Liver (tissue), 9 donors: ENCODE measurements around the gene TOPAZ1. TPM values are rescaled to one million over a fixed set of nuclear protein-coding genes. Genes with fewer than 3 reads are reported as not detected.

Experiments
- DNase-seq: peaks from one replicate; pipeline ENCODE4 v3.0.0-alpha.2; 2017; ENCODE audit warnings: low spot score
- H3K27ac ChIP-seq, 2 donors: one replicate each; pipeline ENCODE4 v1.7.0; 2013; ENCODE audit warnings: inconsistent platforms in 2 of 2, low read length in 2 of 2, control low read depth in 1 of 2, low read depth in 1 of 2, mild to moderate bottlenecking in 1 of 2
- H3K27me3 ChIP-seq, 4 donors: one replicate each; pipeline versions ENCODE4 v1.6.1 to v1.7.0; 2013; ENCODE audit warnings: low read length in 3 of 4, inconsistent platforms in 1 of 4, mild to moderate bottlenecking in 1 of 4, moderate library complexity in 1 of 4; ENCODE audit not compliant: control insufficient read depth in 4 of 4, insufficient read depth in 4 of 4
- H3K36me3 ChIP-seq, 4 donors: one replicate each; pipeline versions ENCODE4 v1.6.1 to v1.7.0; 2013; ENCODE audit warnings: low read length in 3 of 4, mild to moderate bottlenecking in 3 of 4, low read depth in 1 of 4, moderate library complexity in 1 of 4; ENCODE audit not compliant: control insufficient read depth in 4 of 4, insufficient read depth in 3 of 4
- H3K4me1 ChIP-seq, 4 donors: one replicate each; pipeline versions ENCODE4 v1.6.1 to v1.7.0; 2013; ENCODE audit warnings: low read length in 3 of 4, mild to moderate bottlenecking in 3 of 4, moderate library complexity in 1 of 4; ENCODE audit not compliant: control insufficient read depth in 4 of 4, insufficient read depth in 4 of 4
- H3K4me3 ChIP-seq, 3 donors: one replicate each; pipeline versions ENCODE4 v1.6.1 to v1.7.0; 2013; ENCODE audit warnings: low read length in 3 of 3, control low read depth in 1 of 3, low read depth in 1 of 3, mild to moderate bottlenecking in 1 of 3
- H3K9ac ChIP-seq, 2 donors: one replicate each; pipeline ENCODE4 v1.7.0; 2013; ENCODE audit warnings: low read length in 2 of 2, mild to moderate bottlenecking in 2 of 2, moderate library complexity in 2 of 2, control low read depth in 1 of 2, low read depth in 1 of 2
- H3K9me3 ChIP-seq, 4 donors: one replicate each; pipeline versions ENCODE4 v1.6.1 to v1.7.0; 2013; ENCODE audit warnings: low read length in 3 of 4; ENCODE audit not compliant: control insufficient read depth in 4 of 4
- EGR1 ChIP-seq, 2 donors: IDR thresholded peaks; 2 replicates each; pipeline ENCODE4 v1.6.1; 2016 to 2018; ENCODE audit warnings: antibody characterized with exemption in 2 of 2, low read depth in 2 of 2
- FOXA1 ChIP-seq: IDR thresholded peaks from 2 replicates; pipeline ENCODE4 v1.6.1; 2016; ENCODE audit warnings: antibody characterized with exemption
- FOXA2 ChIP-seq: IDR thresholded peaks from 2 replicates; pipeline ENCODE4 v1.6.1; 2016; ENCODE audit warnings: antibody characterized with exemption
- GABPA ChIP-seq, 2 donors: IDR thresholded peaks in 1 of 2; conservative IDR thresholded peaks in 1 of 2; 2 replicates each; pipeline ENCODE4 v1.6.1; 2016; ENCODE audit warnings: antibody characterized with exemption in 2 of 2, mild to moderate bottlenecking in 1 of 2, moderate library complexity in 1 of 2
- HNF4A ChIP-seq, 2 donors: conservative IDR thresholded peaks; 2 replicates each; pipeline ENCODE4 v1.6.1; 2016; ENCODE audit warnings: antibody characterized with exemption in 2 of 2, mild to moderate bottlenecking in 2 of 2
- HNF4G ChIP-seq: IDR thresholded peaks from 2 replicates; pipeline ENCODE4 v1.6.1; 2016; ENCODE audit warnings: antibody characterized with exemption
- JUND ChIP-seq, 2 donors: IDR thresholded peaks; 2 replicates each; pipeline ENCODE4 v1.6.1; 2016; ENCODE audit warnings: antibody characterized with exemption in 2 of 2
- NR2F2 ChIP-seq: IDR thresholded peaks from 2 replicates; pipeline ENCODE4 v1.6.1; 2016; ENCODE audit warnings: antibody characterized with exemption
- RAD21 ChIP-seq, 2 donors: IDR thresholded peaks; 2 replicates each; pipeline ENCODE4 v1.6.1; 2016; ENCODE audit warnings: antibody characterized with exemption in 2 of 2, mild to moderate bottlenecking in 2 of 2
- RXRA ChIP-seq, 2 donors: IDR thresholded peaks; 2 replicates each; pipeline ENCODE4 v1.6.1; 2017 to 2018; ENCODE audit warnings: antibody characterized with exemption in 2 of 2, mild to moderate bottlenecking in 1 of 2
- SP1 ChIP-seq: IDR thresholded peaks from 2 replicates; pipeline ENCODE4 v1.6.1; 2018; ENCODE audit warnings: antibody characterized with exemption, mild to moderate bottlenecking
- TAF1 ChIP-seq: conservative IDR thresholded peaks from 2 replicates; pipeline ENCODE4 v1.6.1; 2016; ENCODE audit warnings: antibody characterized with exemption, mild to moderate bottlenecking
- YY1 ChIP-seq: IDR thresholded peaks from 2 replicates; pipeline ENCODE4 v1.6.1; 2016; ENCODE audit warnings: antibody characterized with exemption, mild to moderate bottlenecking
- WGBS: extraction: QIAGEN DNeasy Blood & Tissue Kit; methylation state at CpG from one replicate; pipeline ENCODE4 v1.1.7; 2013; 5-methylcytosine and 5-hydroxymethylcytosine counted together
- polyA plus RNA-seq, 2 donors: library from polyadenylated mRNA; stranded (reverse) in 1 of 2; unstranded in 1 of 2; fragments of 200-250 nt in 1 of 2; fragments of >200 nt in 1 of 2; fragmentation: Nextera tagmentation in 1 of 2; extraction: Ambion mirVana in 1 of 2; gene quantifications; one replicate each; pipeline versions ENCODE4 v1.2.1 to v1.2.3, GENCODE V29; 2013 to 2015
- total RNA-seq, 2 donors: library from RNA; depleted of rRNA; stranded (reverse); fragments of >200 nt; gene quantifications; one replicate each; pipeline ENCODE4 v1.2.3, GENCODE V29; 2014
- TF ChIP-seq, protein P1 (sequence below): IDR thresholded peaks from 2 replicates; pipeline ENCODE4 v1.6.1; 2016; ENCODE audit warnings: antibody characterized with exemption
- TF ChIP-seq, protein P2 (sequence below): IDR thresholded peaks from 2 replicates; pipeline ENCODE4 v1.6.1; 2016; ENCODE audit warnings: antibody characterized with exemption
- TF ChIP-seq, protein P3 (sequence below): IDR thresholded peaks from 2 replicates; pipeline ENCODE4 v1.6.1; 2016; ENCODE audit warnings: antibody characterized with exemption
- TF ChIP-seq, protein P4 (sequence below): IDR thresholded peaks from 2 replicates; pipeline ENCODE4 v1.6.1; 2016; ENCODE audit warnings: antibody characterized with exemption, mild to moderate bottlenecking
- TF ChIP-seq, protein P5 (sequence below): fragments of 150-350 bp; IDR thresholded peaks from 2 replicates; pipeline ENCODE4 v1.5.1; 2017; ENCODE audit warnings: improper control_type of control experiment, low read depth, low read length; ENCODE audit not compliant: missing input control
- donor health status: healthy.
- donor health status: healthy.
- donor health status: healthy.
- donor health status: healthy.
- donor health status: healthy.

TOPAZ1 gene
- total and polyA plus RNA-seq, 4 donors: not detected

DNA sequence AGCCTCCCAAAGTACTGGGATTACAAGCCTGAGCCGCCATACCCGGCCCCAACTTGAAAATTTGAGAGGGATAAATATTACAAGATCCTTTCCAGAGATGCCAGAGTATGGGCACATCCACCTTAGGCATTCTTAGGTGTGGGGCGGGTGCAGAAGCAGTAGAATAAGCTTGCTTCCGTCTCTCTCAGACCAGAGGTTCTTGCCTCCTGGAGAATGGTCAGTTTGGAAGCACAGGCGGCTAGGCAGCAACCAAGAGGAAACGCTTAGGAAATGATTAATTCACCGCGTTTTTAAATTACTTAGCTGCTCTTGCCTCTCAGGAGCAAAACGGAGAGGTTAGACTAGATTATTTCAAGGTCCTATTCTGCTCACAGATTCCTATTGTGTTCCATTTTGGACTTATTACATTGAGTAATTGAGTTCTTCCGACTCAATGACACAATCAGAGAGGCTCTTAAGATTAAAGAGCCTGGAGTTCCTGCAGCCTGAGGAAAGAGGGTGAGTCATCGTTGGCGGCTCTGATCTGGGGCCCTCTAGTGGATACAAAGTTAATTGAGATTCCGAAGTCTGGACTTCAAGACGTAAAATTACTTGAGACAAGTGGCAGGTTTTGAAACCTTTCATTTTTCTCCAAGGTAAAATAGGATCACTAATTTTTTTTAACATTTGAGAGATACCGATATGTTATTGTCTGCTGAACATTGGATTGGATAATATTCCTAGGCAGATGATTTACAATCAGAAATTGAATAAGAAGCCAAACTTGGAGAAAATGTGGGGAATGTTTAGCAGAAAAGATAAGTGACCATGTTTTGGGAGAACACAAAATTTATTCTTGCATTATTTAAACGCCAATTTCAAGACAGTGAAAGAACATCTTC is 5.8 kb upstream of the TOPAZ1 start:
- no peak for DNase-seq
- Histone ChIP-seq H3K27ac (no peak overlapping the region), H3K36me3 (no peaks in the 10 kb centered on the region), H3K9ac (no peak overlapping the region), H3K4me1 (no peaks in the 10 kb centered on the region), H3K9me3 (no peaks in the 10 kb centered on the region), H3K4me3 (no peak overlapping the region), H3K27me3 (no peaks in the 10 kb centered on the region)
- 34% methylated on average over 16 of the region's 16 CpGs for WGBS
- TF ChIP-seq, protein P1, sequence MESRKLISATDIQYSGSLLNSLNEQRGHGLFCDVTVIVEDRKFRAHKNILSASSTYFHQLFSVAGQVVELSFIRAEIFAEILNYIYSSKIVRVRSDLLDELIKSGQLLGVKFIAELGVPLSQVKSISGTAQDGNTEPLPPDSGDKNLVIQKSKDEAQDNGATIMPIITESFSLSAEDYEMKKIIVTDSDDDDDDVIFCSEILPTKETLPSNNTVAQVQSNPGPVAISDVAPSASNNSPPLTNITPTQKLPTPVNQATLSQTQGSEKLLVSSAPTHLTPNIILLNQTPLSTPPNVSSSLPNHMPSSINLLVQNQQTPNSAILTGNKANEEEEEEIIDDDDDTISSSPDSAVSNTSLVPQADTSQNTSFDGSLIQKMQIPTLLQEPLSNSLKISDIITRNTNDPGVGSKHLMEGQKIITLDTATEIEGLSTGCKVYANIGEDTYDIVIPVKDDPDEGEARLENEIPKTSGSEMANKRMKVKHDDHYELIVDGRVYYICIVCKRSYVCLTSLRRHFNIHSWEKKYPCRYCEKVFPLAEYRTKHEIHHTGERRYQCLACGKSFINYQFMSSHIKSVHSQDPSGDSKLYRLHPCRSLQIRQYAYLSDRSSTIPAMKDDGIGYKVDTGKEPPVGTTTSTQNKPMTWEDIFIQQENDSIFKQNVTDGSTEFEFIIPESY: peak; percentile 20
- TF ChIP-seq, protein P2, sequence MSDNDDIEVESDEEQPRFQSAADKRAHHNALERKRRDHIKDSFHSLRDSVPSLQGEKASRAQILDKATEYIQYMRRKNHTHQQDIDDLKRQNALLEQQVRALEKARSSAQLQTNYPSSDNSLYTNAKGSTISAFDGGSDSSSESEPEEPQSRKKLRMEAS: no peak
- TF ChIP-seq EGR1 (IDR thresholded peaks at IDR 0.05; ENCODE audit: low read depth in 2 of 2) (no peak), FOXA1 (no peak), GABPA (IDR thresholded peaks at IDR 0.05 in 1 of 2, conservative IDR thresholded peaks at IDR 0.05 in 1 of 2) (no peak), YY1 (no peak), HNF4G (no peak), JUND (IDR thresholded peaks at IDR 0.05) (peak; percentile 100), HNF4A (conservative IDR thresholded peaks at IDR 0.05) (peak; percentile 16 to 54), NR2F2 (peak; percentile 41), FOXA2 (no peak), SP1 (no peak), TAF1 (no peak), RXRA (IDR thresholded peaks at IDR 0.05) (no peak), RAD21 (IDR thresholded peaks at IDR 0.05) (peak; percentile 69 to 71)
- TF ChIP-seq, protein P3, sequence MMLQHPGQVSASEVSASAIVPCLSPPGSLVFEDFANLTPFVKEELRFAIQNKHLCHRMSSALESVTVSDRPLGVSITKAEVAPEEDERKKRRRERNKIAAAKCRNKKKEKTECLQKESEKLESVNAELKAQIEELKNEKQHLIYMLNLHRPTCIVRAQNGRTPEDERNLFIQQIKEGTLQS: peak; percentile 97
- TF ChIP-seq, protein P4, sequence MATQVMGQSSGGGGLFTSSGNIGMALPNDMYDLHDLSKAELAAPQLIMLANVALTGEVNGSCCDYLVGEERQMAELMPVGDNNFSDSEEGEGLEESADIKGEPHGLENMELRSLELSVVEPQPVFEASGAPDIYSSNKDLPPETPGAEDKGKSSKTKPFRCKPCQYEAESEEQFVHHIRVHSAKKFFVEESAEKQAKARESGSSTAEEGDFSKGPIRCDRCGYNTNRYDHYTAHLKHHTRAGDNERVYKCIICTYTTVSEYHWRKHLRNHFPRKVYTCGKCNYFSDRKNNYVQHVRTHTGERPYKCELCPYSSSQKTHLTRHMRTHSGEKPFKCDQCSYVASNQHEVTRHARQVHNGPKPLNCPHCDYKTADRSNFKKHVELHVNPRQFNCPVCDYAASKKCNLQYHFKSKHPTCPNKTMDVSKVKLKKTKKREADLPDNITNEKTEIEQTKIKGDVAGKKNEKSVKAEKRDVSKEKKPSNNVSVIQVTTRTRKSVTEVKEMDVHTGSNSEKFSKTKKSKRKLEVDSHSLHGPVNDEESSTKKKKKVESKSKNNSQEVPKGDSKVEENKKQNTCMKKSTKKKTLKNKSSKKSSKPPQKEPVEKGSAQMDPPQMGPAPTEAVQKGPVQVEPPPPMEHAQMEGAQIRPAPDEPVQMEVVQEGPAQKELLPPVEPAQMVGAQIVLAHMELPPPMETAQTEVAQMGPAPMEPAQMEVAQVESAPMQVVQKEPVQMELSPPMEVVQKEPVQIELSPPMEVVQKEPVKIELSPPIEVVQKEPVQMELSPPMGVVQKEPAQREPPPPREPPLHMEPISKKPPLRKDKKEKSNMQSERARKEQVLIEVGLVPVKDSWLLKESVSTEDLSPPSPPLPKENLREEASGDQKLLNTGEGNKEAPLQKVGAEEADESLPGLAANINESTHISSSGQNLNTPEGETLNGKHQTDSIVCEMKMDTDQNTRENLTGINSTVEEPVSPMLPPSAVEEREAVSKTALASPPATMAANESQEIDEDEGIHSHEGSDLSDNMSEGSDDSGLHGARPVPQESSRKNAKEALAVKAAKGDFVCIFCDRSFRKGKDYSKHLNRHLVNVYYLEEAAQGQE: no peak
- TF ChIP-seq, protein P5, sequence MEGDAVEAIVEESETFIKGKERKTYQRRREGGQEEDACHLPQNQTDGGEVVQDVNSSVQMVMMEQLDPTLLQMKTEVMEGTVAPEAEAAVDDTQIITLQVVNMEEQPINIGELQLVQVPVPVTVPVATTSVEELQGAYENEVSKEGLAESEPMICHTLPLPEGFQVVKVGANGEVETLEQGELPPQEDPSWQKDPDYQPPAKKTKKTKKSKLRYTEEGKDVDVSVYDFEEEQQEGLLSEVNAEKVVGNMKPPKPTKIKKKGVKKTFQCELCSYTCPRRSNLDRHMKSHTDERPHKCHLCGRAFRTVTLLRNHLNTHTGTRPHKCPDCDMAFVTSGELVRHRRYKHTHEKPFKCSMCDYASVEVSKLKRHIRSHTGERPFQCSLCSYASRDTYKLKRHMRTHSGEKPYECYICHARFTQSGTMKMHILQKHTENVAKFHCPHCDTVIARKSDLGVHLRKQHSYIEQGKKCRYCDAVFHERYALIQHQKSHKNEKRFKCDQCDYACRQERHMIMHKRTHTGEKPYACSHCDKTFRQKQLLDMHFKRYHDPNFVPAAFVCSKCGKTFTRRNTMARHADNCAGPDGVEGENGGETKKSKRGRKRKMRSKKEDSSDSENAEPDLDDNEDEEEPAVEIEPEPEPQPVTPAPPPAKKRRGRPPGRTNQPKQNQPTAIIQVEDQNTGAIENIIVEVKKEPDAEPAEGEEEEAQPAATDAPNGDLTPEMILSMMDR: peak; percentile 51
